ENCODE measurements around the gene ANKRD11.

The ANKRD11 gene

GRCh38 chr16:89490439-89491237, at the start of gene ANKRD11:
Gene ANKRD11, minus strand, starts transcription at chr16:89490561. Its CDS starts 173,542 bp downstream, at chr16:89317019.
- peak; percentile 74 for DNase-seq

- DNase-seq, result no peak
Measured at GRCh38 chr16:89538286-89538685, 47.9 kb upstream of the ANKRD11 start.

GRCh38 chr16:89537549-89537925, 47.2 kb upstream of the ANKRD11 start:
- DNase-seq, result no peak

- no peak for DNase-seq
Measured at GRCh38 chr16:89536886-89537548, 46.7 kb upstream of the ANKRD11 start.

- DNase-seq, result no peak
Measured at GRCh38 chr16:89536371-89536770, 46.0 kb upstream of the ANKRD11 start.

- DNase-seq, result no peak
Measured at GRCh38 chr16:89534252-89534756, 43.9 kb upstream of the ANKRD11 start.

GRCh38 chr16:89531821-89532526, 41.6 kb upstream of the ANKRD11 start:
- no peak for DNase-seq

GRCh38 chr16:89530401-89531381, 40.3 kb upstream of the ANKRD11 start:
- no peak for DNase-seq

GRCh38 chr16:89529097-89529496, 38.7 kb upstream of the ANKRD11 start:
- DNase-seq, result no peak

GRCh38 chr16:89525146-89525913, 35.0 kb upstream of the ANKRD11 start:
- DNase-seq, result no peak

- DNase-seq, result no peak
Measured at GRCh38 chr16:89523680-89524344, 33.5 kb upstream of the ANKRD11 start.

- no peak for DNase-seq
Measured at GRCh38 chr16:89522287-89522686, 31.9 kb upstream of the ANKRD11 start.

- DNase-seq, result no peak
Measured at GRCh38 chr16:89519881-89520280, 29.5 kb upstream of the ANKRD11 start.

GRCh38 chr16:89517128-89517527, 26.8 kb upstream of the ANKRD11 start:
- no peak for DNase-seq

- DNase-seq, result no peak
Measured at GRCh38 chr16:89512453-89512852, 22.1 kb upstream of the ANKRD11 start.

- DNase-seq, result no peak
Measured at GRCh38 chr16:89511374-89511773, 21.0 kb upstream of the ANKRD11 start.

GRCh38 chr16:89510526-89510925, 20.2 kb upstream of the ANKRD11 start:
- DNase-seq, result no peak

- DNase-seq, result no peak
Measured at GRCh38 chr16:89507834-89508590, 17.7 kb upstream of the ANKRD11 start, which contains the start of gene SPG7. Gene SPG7, plus strand, starts transcription at chr16:89508403. Its CDS starts 15 bp downstream, at chr16:89508418.

- no peak for DNase-seq
Measured at GRCh38 chr16:89507214-89507833, 17.0 kb upstream of the ANKRD11 start.

Measured in cortex of kidney (tissue), 1 donor.